Measurements from ENCODE around the gene DOCK10. TPM values are rescaled to one million over a fixed set of nuclear protein-coding genes. Genes with fewer than 3 reads are reported as not detected.

Gene DOCK10
- total and polyA plus RNA-seq, 9 of the 15 experiments (the other 6 are each of a cell fraction or from before 2014, with no cell fraction given), result 0.01 to 0.87 (median 0.18) TPM

GRCh38 chr2:224894356-224894755, 147.9 kb downstream of the DOCK10 start (continued):
- no peak for TF ChIP-seq ZNF445 (CRISPR knock-in tag; IDR thresholded peaks at IDR 0.05; ENCODE audit: low read depth)
- TF ChIP-seq TAF9B (IDR thresholded peaks at IDR 0.05; ENCODE audit: partially characterized antibody), result no peak
- TF ChIP-seq IFI16 (CRISPR knock-in tag; IDR thresholded peaks at IDR 0.05), result no peak
- TF ChIP-seq DNMT1 (IDR thresholded peaks at IDR 0.05), result no peak
- TF ChIP-seq ZNF197 (CRISPR knock-in tag; IDR thresholded peaks at IDR 0.05; ENCODE audit: low read depth), result no peak
- TF ChIP-seq GABPB2 (CRISPR knock-in tag; conservative IDR thresholded peaks at IDR 0.05), result no peak
- TF ChIP-seq NCOA6 (IDR thresholded peaks at IDR 0.05), result no peak
- TF ChIP-seq ATF2 (CRISPR knock-in tag; IDR thresholded peaks at IDR 0.05), result no peak
- TF ChIP-seq CREBBP (IDR thresholded peaks at IDR 0.05; ENCODE audit: low read depth, low read length), result no peak

GRCh38 chr2:224893848-224894247, 148.4 kb downstream of the DOCK10 start:
- no peak overlapping the region for H2AFZ ChIP-seq (ENCODE audit: low read depth, low read length)
- 0% methylated on average over 2 of the region's 2 CpGs for WGBS (ENCODE audit: insufficient coverage, low coverage, missing lambda C conversion rate)
- no peak for FAIRE-seq
- POLR2A ChIA-PET, result no interaction called here
- H4K20me1 ChIP-seq (replicated peaks; ENCODE audit: control insufficient read depth, insufficient read depth, low read length), result no peaks in the 10 kb centered on the region
- no peak for DNase-seq (ENCODE audit: extremely low read depth in 1 of 4, low spot score in 3 of 4)
- no peak overlapping the region for H3K4me3 ChIP-seq
- no peaks in the 10 kb centered on the region for H3K9me3 ChIP-seq (replicated peaks; ENCODE audit: control insufficient read depth, insufficient read depth, low read depth, low read length)
- no peak overlapping the region for H3K4me2 ChIP-seq (ENCODE audit: insufficient read depth, low read length)
- H3K9ac ChIP-seq (ENCODE audit: insufficient read depth in 1 of 2, low read depth in 2 of 2, low read length in 2 of 2), result no peak overlapping the region
- no TSS peak for BruUV-seq (replicated peaks)
- no peaks in the 10 kb centered on the region for H3K79me2 ChIP-seq (ENCODE audit: control insufficient read depth, insufficient read depth, low read length)
- H3K27ac ChIP-seq (ENCODE audit: extremely low read depth, low read depth, low read length), result no peak overlapping the region
- no peaks in the 10 kb centered on the region for H3K4me1 ChIP-seq (replicated peaks in 1 of 2; ENCODE audit: control insufficient read depth in 2 of 2, insufficient read depth in 2 of 2, low read length in 2 of 2)
- no peak for ATAC-seq
- in situ Hi-C loops (cut with MboI), result no loop called here
- intact Hi-C loops (cut with micrococcal nuclease), result no loop called here
- no peaks in the 10 kb centered on the region for H3K27me3 ChIP-seq (ENCODE audit: control insufficient read depth in 2 of 2, insufficient read depth in 2 of 2, low read length in 2 of 2)
- no peaks in the 10 kb centered on the region for H3K9me1 ChIP-seq (ENCODE audit: control insufficient read depth, insufficient read depth, low read length)
- H3K36me3 ChIP-seq (ENCODE audit: control insufficient read depth, insufficient read depth, low read length), result no peaks in the 10 kb centered on the region
- CTCF ChIA-PET (ENCODE audit: low intra/inter-chr PET ratio), result no interaction called here
- TF ChIP-seq, protein P1, sequence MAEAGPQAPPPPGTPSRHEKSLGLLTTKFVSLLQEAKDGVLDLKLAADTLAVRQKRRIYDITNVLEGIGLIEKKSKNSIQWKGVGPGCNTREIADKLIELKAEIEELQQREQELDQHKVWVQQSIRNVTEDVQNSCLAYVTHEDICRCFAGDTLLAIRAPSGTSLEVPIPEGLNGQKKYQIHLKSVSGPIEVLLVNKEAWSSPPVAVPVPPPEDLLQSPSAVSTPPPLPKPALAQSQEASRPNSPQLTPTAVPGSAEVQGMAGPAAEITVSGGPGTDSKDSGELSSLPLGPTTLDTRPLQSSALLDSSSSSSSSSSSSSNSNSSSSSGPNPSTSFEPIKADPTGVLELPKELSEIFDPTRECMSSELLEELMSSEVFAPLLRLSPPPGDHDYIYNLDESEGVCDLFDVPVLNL (CRISPR knock-in tag; IDR thresholded peaks at IDR 0.05; ENCODE audit: low read depth), result no peak
- TF ChIP-seq ZBTB2 (IDR thresholded peaks at IDR 0.05) (no peak), CSDE1 (IDR thresholded peaks at IDR 0.05) (no peak), ZNF12 (CRISPR knock-in tag; IDR thresholded peaks at IDR 0.05) (no peak), IRF1 (CRISPR knock-in tag; IDR thresholded peaks at IDR 0.05; ENCODE audit: borderline replicate concordance) (no peak), ZSCAN32 (CRISPR knock-in tag; IDR thresholded peaks at IDR 0.05) (no peak), ZZZ3 (IDR thresholded peaks at IDR 0.05) (no peak), ZNF444 (CRISPR knock-in tag; IDR thresholded peaks at IDR 0.05) (no peak)
- TF ChIP-seq, protein P2, sequence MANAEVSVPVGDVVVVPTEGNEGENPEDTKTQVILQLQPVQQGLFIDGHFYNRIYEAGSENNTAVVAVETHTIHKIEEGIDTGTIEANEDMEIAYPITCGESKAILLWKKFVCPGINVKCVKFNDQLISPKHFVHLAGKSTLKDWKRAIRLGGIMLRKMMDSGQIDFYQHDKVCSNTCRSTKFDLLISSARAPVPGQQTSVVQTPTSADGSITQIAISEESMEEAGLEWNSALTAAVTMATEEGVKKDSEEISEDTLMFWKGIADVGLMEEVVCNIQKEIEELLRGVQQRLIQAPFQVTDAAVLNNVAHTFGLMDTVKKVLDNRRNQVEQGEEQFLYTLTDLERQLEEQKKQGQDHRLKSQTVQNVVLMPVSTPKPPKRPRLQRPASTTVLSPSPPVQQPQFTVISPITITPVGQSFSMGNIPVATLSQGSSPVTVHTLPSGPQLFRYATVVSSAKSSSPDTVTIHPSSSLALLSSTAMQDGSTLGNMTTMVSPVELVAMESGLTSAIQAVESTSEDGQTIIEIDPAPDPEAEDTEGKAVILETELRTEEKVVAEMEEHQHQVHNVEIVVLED (CRISPR knock-in tag; IDR thresholded peaks at IDR 0.05), result no peak

All from K562 (cell line).